ENCODE results near the gene FBXW8. TPM values are rescaled to one million over a fixed set of nuclear protein-coding genes. Genes with fewer than 3 reads are reported as not detected.

Gene FBXW8
- polyA plus RNA-seq, 3 donors, result 2.0 to 5.2 (median 2.7) TPM

GRCh38 chr12:117030187-117030900 lies 119.6 kb downstream of the FBXW8 start:
- Mint-ChIP-seq H3K9me3 (peaks cover 0 to 2% (median 0%) of the 10 kb centered on the region in 7 donors), H3K27ac (peak overlapping the region in 1 of 7 donors; percentile 73), H3K27me3 (ENCODE audit: low read depth in 3 of 3) (peaks cover 9 to 18% (median 12%) of the 10 kb centered on the region in 3 donors), H3K4me3 (no peak overlapping the region), H3K4me1 (peaks cover 21% of the 10 kb centered on the region), H3K36me3 (peaks cover 65 to 79% of the 10 kb centered on the region in 2 donors)
- no peaks in the 10 kb centered on the region for H3K79me2 ChIP-seq (ENCODE audit: insufficient read depth, low read length)
- 91% methylated on average over 5 of the region's 19 CpGs for WGBS (ENCODE audit: insufficient coverage)
- H2AFZ ChIP-seq (ENCODE audit: insufficient read depth, low read depth, low read length, poor library complexity, severe bottlenecking), result no peak overlapping the region
- no peak overlapping the region for H3K4me3 ChIP-seq (replicated peaks in 1 of 3; ENCODE audit: low read depth in 2 of 3, low read length in 3 of 3)
- no peaks in the 10 kb centered on the region for H3K9me3 ChIP-seq (replicated peaks in 1 of 2; ENCODE audit: control insufficient read depth in 1 of 2, insufficient read depth in 1 of 2, low read length in 2 of 2)
- peaks cover 0 to 9% of the 10 kb centered on the region in 2 donors for H3K27me3 ChIP-seq (ENCODE audit: control insufficient read depth in 2 of 2, insufficient read depth in 2 of 2, low read length in 2 of 2)
- DNase-seq, result no peak
- H3K4me1 ChIP-seq (ENCODE audit: control insufficient read depth in 1 of 2, insufficient read depth in 2 of 2, low read length in 2 of 2), result peaks cover 6 to 9% of the 10 kb centered on the region in 2 donors
- no peak overlapping the region for H3K27ac ChIP-seq (ENCODE audit: low read depth in 1 of 2, low read length in 2 of 2)
- no peak overlapping the region for H3K4me2 ChIP-seq (replicated peaks; ENCODE audit: extremely low read depth, low read length, poor library complexity, severe bottlenecking)
- no peak for TF ChIP-seq CTCF (IDR thresholded peaks at IDR 0.05)
- H3K36me3 ChIP-seq (replicated peaks in 1 of 2; ENCODE audit: control insufficient read depth in 1 of 2, insufficient read depth in 2 of 2, low read length in 2 of 2), result peaks cover 38 to 69% of the 10 kb centered on the region in 2 donors
- H3K9ac ChIP-seq (ENCODE audit: insufficient read depth, low read length, poor library complexity, severe bottlenecking), result no peak overlapping the region
- no peaks in the 10 kb centered on the region for H4K20me1 ChIP-seq (ENCODE audit: insufficient read depth, low read length)
- intact Hi-C loops (cut with micrococcal nuclease), result no loop called here

GRCh38 chr12:117031843-117032592 lies 121.3 kb downstream of the FBXW8 start:
- Histone ChIP-seq H3K9ac (ENCODE audit: insufficient read depth, low read length, poor library complexity, severe bottlenecking) (no peak overlapping the region), H3K4me1 (ENCODE audit: control insufficient read depth in 1 of 2, insufficient read depth in 2 of 2, low read length in 2 of 2) (peaks cover 3 to 9% of the 10 kb centered on the region in 2 donors), H3K9me3 (replicated peaks in 1 of 2; ENCODE audit: control insufficient read depth in 1 of 2, insufficient read depth in 1 of 2, low read length in 2 of 2) (no peaks in the 10 kb centered on the region), H3K4me2 (replicated peaks; ENCODE audit: extremely low read depth, low read length, poor library complexity, severe bottlenecking) (no peak overlapping the region), H3K27ac (ENCODE audit: low read depth in 1 of 2, low read length in 2 of 2) (no peak overlapping the region), H3K4me3 (replicated peaks in 1 of 3; ENCODE audit: low read depth in 2 of 3, low read length in 3 of 3) (no peak overlapping the region), H4K20me1 (ENCODE audit: insufficient read depth, low read length) (no peaks in the 10 kb centered on the region), H3K27me3 (ENCODE audit: control insufficient read depth in 2 of 2, insufficient read depth in 2 of 2, low read length in 2 of 2) (peaks cover 0 to 9% of the 10 kb centered on the region in 2 donors), H2AFZ (ENCODE audit: insufficient read depth, low read depth, low read length, poor library complexity, severe bottlenecking) (no peak overlapping the region), H3K79me2 (ENCODE audit: insufficient read depth, low read length) (no peaks in the 10 kb centered on the region), H3K36me3 (replicated peaks in 1 of 2; ENCODE audit: control insufficient read depth in 1 of 2, insufficient read depth in 2 of 2, low read length in 2 of 2) (peaks cover 42 to 70% of the 10 kb centered on the region in 2 donors)
- intact Hi-C loops (cut with micrococcal nuclease), result no loop called here
- 95% methylated on average over 7 of the region's 17 CpGs for WGBS (ENCODE audit: insufficient coverage)
- Mint-ChIP-seq H3K9me3 (peaks cover 0 to 2% (median 0%) of the 10 kb centered on the region in 7 donors), H3K27ac (no peak overlapping the region), H3K36me3 (peaks cover 58 to 86% of the 10 kb centered on the region in 2 donors), H3K4me1 (peaks cover 16% of the 10 kb centered on the region), H3K27me3 (ENCODE audit: low read depth in 3 of 3) (peaks cover 9 to 18% (median 14%) of the 10 kb centered on the region in 3 donors), H3K4me3 (no peak overlapping the region)
- no peak for TF ChIP-seq CTCF (IDR thresholded peaks at IDR 0.05)
- no peak for DNase-seq

Data from CD14-positive monocyte (primary cell).